HL-60 (cell line): ENCODE data around the gene NOTCH2.
A peak's percentile ranks its signal among the peaks of the same experiment; 100 is the strongest.

Source experiments
- DNase-seq, 2 experiments: peaks; one replicate each; pipeline ENCODE4 v3.0.0-alpha.2; 2010 to 2020; ENCODE audit warnings: low read depth in 1 of 2, low spot score in 1 of 2
- H3K27ac ChIP-seq: fragments of 250-450 bp; sonication (Bioruptor Pico); replicated peaks from 2 replicates; pipeline ENCODE4 v1.5.1; 2020; ENCODE audit warnings: mild to moderate bottlenecking, moderate library complexity
- H3K27me3 ChIP-seq: fragments of 250-450 bp; sonication (Bioruptor Pico); 2 replicates; pipeline ENCODE4 v1.5.1; 2021; ENCODE audit warnings: mild to moderate bottlenecking, moderate library complexity; ENCODE audit not compliant: insufficient read depth, poor library complexity, severe bottlenecking
- H3K4me3 ChIP-seq: replicated peaks from 2 replicates; pipeline ENCODE4 v1.5.1; 2011; ENCODE audit warnings: mild to moderate bottlenecking, control low read depth, low read length; ENCODE audit not compliant: insufficient read depth
- CTCF ChIP-seq: IDR thresholded peaks from one replicate; pipeline ENCODE4 v1.5.1; 2011; ENCODE audit warnings: low read length, control low read depth, inconsistent platforms; ENCODE audit not compliant: insufficient read depth
- GABPA ChIP-seq: IDR thresholded peaks from 2 replicates; pipeline ENCODE4 v1.6.1; 2012; ENCODE audit warnings: low read depth
- POLR2AphosphoS5 ChIP-seq: IDR thresholded peaks from 2 replicates; pipeline ENCODE4 v1.6.1; 2012; ENCODE audit warnings: low read depth
- REST ChIP-seq: IDR thresholded peaks from 2 replicates; pipeline ENCODE4 v1.6.1; 2012; ENCODE audit warnings: low read depth; ENCODE audit not compliant: insufficient replicate concordance
- SPI1 ChIP-seq: IDR thresholded peaks from 2 replicates; pipeline ENCODE4 v1.6.1; 2012; ENCODE audit warnings: low read depth, mild to moderate bottlenecking, borderline replicate concordance

NOTCH2 gene

GRCh38 chr1:119887427-119887826, 182.0 kb downstream of the NOTCH2 start:
- H3K27me3 ChIP-seq: no peaks in the 10 kb centered on the region
- TF ChIP-seq POLR2AphosphoS5 (no peak), CTCF (no peak), SPI1 (no peak), GABPA (no peak), REST (no peak)
- no peak overlapping the region for H3K27ac ChIP-seq
- no peak for DNase-seq
- H3K4me3 ChIP-seq: no peak overlapping the region

DNA sequence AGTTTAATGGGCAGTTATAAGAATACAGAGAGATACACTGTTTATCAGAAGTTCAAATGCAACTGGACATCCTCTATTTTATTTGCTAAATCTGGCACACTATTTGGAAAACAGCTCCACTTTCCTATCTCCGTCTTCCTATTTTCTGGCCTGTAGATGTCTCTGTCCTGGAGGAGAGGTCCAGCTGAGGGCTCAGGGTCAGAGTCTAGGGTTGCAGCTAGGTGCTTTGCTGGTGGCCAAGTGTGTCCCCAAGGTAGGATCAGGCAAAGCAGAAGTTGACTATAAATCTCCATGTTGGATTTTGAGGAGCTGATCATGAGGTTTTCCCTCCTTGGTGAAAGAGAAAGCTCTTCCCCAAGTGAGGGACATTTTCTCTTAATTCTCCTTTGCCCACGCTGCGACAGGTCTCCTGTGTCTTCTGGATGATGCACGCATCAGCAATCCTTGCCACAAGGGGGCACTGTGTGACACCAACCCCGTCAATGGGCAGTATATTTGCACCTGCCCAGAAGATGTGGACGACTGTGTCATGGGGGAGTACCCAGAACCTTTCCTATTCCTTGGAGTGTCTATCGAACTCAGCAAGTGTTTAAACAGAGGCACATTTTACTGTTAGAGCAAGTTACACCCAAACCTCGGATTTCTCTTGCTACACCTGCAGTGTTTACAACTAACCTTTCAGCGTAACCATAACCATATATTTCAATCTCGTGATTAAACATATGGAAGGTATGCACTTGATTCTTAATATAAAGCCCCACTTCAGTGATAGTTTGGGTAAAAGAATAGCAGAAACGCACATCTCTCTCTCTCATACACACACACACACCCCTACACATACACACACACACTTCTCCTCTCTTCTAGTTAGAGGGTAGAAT, 183.3 kb downstream of the NOTCH2 start:
- no peak overlapping the region for H3K4me3 ChIP-seq
- peak; percentile 35 to 63 for DNase-seq
- no peak for TF ChIP-seq SPI1
- peak; percentile 69 for TF ChIP-seq CTCF
- no peaks in the 10 kb centered on the region for H3K27me3 ChIP-seq
- H3K27ac ChIP-seq: no peak overlapping the region

- no peak for TF ChIP-seq POLR2AphosphoS5
- no peak for TF ChIP-seq GABPA
- no peak for TF ChIP-seq REST
- no peak for TF ChIP-seq CTCF
- no peak for TF ChIP-seq SPI1
- Histone ChIP-seq H3K4me3 (no peak overlapping the region), H3K27ac (no peak overlapping the region), H3K27me3 (no peaks in the 10 kb centered on the region)
- DNase-seq: no peak
Measured at GRCh38 chr1:119884711-119885110, 184.8 kb downstream of the NOTCH2 start.

DNA sequence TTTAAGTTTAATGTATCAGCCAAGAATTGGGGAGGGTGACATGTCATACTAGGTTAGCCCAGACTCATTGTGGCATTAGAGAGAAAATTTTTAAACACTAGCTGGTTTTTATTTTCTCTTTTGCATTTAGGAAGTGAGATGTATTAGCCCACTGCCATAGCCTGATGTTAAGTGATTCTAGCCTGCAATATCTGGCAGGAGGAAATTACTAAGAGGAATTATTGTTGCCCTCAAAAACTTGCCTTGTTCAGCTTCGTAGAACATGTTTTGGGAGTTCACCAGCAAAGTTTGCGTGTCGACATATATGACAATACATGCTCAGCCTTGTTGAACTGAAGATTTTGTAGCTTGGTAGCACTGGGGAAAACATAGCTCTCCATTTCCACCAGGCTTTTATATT, 185.6 kb downstream of the NOTCH2 start:
- Histone ChIP-seq H3K4me3 (no peak overlapping the region), H3K27ac (no peak overlapping the region), H3K27me3 (no peaks in the 10 kb centered on the region)
- TF ChIP-seq CTCF (no peak), REST (no peak), POLR2AphosphoS5 (no peak), GABPA (no peak), SPI1 (no peak)
- no peak for DNase-seq
